ENCODE results near the gene RAPGEF1.

GRCh38 chr9:131609099-131609830, 130.6 kb downstream of the RAPGEF1 start:
- TF ChIP-seq CTCF (IDR thresholded peaks at IDR 0.05) (no peak), EZH2phosphoT487 (IDR thresholded peaks at IDR 0.05) (no peak), EZH2 (IDR thresholded peaks at IDR 0.05) (no peak)
